Measurements from ENCODE around the gene GRK3.

The GRK3 gene

DNA sequence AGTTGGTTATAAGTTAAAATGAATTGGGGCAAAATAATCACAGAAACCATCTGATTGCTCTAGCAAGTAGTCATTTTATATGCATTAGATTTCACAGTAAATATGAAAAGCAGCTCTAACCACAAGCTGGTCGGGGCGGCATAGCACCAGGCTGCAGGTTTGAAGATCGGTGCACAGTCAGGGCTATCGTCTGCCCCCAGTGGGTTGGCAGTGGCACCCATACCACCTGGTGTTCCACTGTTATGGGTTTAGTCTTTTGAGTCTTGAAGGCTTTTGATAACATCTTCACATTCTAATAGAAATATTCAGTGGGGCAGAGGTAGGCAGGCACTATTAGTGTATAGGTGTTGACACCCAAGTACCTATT is 62.1 kb downstream of the GRK3 start:
- peak; percentile 9 for DNase-seq (ENCODE audit: low spot score)

- DNase-seq (ENCODE audit: low spot score): peak; percentile 16
Observed at GRCh38 chr22:25627271-25627852, 62.9 kb downstream of the GRK3 start.

GRCh38 chr22:25628494-25628893 is 64.0 kb downstream of the GRK3 start:
- no peak for DNase-seq (ENCODE audit: low spot score)

- no peak for DNase-seq (ENCODE audit: low spot score)
Observed at GRCh38 chr22:25629613-25630012, 65.1 kb downstream of the GRK3 start.

DNA sequence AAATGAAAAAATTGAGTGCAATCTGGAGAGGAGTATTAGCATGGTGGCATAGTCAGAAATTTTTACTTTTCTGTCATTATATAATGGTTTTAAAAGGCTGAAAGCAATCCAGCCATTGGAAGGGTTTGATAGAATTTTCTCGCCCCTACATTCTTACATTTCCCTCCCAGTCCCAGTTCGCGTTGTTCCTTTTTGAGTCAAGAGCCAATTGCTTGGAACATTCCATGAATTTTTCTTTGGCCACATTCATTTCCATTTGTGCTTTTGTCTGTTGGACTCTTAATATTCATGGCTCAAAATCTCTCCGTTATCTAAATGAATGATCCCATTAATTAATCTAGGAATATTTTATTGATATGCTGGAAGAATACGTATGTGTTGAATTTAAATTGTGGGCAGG is 66.0 kb downstream of the GRK3 start:
- DNase-seq (ENCODE audit: low spot score): no peak

DNA sequence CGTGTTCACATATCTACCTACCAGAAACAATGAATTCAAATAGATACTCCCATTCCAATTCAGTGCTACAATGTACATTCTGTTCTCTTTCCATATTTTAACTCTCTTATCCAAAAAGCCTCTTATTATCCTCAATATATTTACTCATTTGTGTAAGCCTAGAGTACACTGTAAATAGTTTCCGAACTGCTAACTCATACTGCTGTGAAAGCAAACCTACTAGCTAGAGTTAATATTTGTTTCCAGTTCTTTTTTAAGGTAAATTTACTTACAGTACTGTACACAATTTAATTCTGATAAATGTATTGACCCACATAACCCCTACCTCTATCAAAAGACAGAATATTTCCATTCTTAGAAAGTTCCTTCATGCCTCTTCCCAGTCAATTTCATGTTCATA is 71.8 kb downstream of the GRK3 start:
- no peak for DNase-seq (ENCODE audit: low spot score)

DNA sequence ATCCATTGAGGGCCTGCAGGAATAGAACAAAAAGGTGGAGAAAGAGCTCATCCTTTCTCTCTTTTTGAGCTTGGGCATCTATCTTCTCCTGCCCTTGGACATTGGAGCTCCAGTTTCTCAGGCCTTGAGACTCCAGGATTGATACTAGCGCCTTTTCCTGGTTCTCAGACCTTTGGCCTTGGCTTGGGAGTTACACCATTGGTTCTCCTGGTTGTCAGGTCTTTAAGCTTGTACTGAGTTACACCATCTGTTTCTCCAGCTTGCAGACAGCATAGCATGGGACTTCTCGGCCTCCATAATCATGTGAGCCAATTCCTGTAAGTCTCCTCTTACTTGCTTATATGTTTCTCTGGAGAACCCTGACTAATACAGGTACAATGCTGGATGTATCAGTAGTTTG is 72.6 kb downstream of the GRK3 start:
- no peak for DNase-seq (ENCODE audit: low spot score)

- no peak for DNase-seq (ENCODE audit: low spot score)
Observed at GRCh38 chr22:25637672-25638071, 73.2 kb downstream of the GRK3 start.

DNA sequence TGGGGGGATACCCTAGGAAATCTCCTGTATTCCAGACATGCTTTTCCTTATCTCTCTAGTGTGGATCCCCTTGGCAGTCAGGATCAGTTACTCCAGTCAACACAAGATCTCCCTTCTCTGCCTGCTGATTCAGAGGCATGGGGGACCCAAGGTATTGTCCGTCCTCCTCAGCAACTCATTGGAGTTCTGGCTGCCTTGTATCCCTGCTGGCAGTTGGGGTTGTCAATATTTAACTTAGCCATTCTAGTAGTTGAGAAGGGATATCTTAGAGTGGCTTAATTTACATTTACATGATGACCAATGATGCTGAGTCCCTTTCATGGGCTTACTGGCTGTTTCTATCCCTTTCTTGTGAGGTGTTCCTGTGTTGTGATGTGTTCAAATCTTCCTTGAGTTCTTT is 74.2 kb downstream of the GRK3 start:
- DNase-seq (ENCODE audit: low spot score): no peak

DNA sequence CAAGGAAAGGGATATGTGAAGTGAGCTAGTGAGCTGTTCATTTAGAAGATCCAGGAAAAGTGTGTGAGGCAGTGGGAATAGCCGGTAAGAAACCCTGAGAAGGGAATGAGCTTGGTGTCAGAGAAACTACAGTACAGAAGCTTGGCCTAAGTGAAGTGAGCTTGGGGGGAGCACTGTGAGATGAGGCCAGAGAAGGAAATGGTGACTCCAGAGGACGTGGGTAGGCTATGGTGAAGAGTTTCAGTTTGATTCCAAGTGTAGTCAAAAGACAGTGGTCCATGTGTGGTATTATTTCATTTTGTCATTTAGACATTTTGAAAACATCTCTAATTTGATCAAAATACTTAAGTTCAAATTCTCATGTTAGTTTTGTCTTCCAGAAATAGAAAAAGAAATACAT is 77.2 kb downstream of the GRK3 start:
- DNase-seq (ENCODE audit: low spot score): no peak

DNA sequence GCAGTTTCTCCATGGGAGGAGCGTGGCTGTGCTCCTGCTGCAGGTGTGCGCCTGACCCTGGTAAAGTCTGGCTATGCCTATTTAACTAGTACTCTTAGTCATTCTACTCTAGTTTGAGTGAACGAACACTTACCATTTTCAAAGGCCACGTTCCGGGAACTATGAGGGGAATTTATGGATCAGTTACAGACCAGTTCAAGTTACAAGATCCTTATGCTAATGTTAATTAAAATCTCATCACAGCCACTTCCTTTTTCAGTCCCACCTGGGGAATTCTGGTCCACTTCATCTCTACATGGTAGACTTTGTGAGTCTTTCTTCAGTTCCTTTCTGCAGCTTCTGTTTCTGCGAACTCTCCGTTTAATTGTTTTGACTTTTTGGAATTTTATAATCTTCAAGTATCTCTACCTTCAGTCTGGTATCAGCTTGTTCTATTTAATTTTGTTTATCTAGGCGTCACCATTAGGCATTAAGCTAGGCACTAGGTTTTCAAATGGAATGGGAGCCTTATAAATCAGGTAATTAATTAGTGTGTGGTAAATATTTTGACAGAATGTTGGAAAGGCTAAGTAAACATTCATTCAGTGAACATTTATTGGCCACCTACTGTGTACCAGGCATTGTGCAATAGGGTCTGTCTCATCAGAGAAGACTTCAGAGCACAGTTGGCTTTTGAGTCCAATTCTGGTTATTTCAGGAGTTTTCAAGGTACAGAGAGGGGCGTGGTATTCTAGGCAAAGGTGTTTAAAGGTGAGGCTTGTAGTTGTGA is 78.9 kb downstream of the GRK3 start:
- DNase-seq (ENCODE audit: low spot score): no peak

DNA sequence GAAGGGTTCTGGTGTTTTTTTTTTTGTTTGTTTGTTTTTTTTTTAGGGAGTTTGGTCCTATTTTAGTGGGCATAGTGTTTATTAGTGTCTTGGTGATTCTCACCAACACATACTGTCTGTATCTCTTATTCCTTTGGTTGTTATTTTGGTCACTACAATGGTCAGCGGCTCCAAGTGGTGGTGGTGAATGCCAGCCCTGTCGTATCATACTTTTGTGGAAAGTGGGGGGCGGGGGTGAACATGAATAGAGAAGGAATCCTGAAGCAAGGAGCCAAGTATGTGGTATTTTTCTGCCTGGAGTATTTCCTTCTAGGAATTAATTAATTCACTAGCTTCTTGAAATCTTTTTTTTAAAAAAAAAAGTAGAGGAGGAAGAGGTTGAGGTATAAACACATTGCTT is 79.6 kb downstream of the GRK3 start:
- DNase-seq (ENCODE audit: low spot score): no peak

DNA sequence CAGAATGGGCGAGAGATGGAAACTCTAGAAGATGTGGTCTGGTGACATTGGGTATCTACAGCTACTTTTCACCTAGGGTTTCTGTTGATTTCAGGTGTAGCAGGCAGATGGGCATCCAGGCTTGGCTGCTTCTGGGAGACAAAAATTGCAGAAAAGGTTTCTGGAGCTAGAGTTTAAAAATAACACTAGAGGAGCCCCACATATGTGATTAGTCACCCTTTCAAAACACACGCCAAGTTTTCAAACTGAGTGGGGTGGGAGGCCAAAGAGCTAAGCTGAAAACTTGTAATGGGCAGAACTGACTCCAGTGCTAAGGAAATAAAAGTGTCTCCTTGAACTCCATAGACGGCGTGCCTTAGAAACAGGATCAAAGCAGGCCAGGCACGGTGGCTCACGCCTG is 80.8 kb downstream of the GRK3 start:
- DNase-seq (ENCODE audit: low spot score): no peak

GRCh38 chr22:25645964-25646363 is 81.5 kb downstream of the GRK3 start:
- no peak for DNase-seq (ENCODE audit: low spot score)

GRCh38 chr22:25650833-25651232 is 86.4 kb downstream of the GRK3 start:
- DNase-seq (ENCODE audit: low spot score): peak; percentile 64

DNA sequence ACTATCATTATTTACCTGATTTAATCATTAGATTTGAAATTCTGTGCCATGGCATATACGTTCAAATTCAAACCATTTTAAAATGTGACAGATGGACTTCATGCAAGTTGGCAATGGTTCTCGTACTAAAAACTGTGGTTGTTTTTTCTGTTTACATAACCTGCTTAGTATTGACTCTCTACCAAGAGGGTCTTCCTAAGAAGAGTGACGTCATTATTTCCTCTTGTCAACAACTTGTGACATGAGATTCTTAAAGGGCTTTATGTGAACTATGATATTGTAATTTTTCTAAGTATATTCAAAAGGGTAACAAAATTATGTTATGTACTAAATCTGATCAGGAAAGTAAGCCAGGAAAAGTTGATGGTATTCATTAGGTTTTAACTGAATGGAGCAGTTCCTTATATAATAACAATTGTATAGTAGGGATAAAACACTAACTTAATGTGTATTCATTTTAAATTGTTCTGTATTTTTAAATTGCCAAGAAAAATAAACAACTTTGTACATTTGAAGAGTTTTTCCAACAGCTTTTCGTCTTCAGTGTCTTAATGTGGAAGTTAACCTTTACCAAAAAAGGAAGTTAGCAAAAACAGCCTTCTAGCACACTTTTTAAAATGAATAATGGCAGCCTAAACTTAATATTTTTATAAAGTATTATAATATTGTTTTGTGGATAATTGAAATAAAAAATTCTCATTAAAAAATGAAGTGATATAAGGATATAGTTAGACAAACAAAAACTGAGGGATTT is 87.0 kb downstream of the GRK3 start:
- peak; percentile 38 for DNase-seq (ENCODE audit: low spot score)

GRCh38 chr22:25654676-25655075 is 90.2 kb downstream of the GRK3 start:
- DNase-seq (ENCODE audit: low spot score): no peak

GRCh38 chr22:25655371-25655935 is 91.0 kb downstream of the GRK3 start:
- DNase-seq (ENCODE audit: low spot score): no peak

- DNase-seq (ENCODE audit: low spot score): peak; percentile 52
Observed at GRCh38 chr22:25656724-25657123, 92.2 kb downstream of the GRK3 start.

- no peak for DNase-seq (ENCODE audit: low spot score)
Observed at GRCh38 chr22:25658633-25659032, 94.2 kb downstream of the GRK3 start.

GRCh38 chr22:25659413-25659812 is 94.9 kb downstream of the GRK3 start:
- DNase-seq (ENCODE audit: low spot score): no peak

GRCh38 chr22:25660336-25660735 is 95.9 kb downstream of the GRK3 start:
- DNase-seq (ENCODE audit: low spot score): no peak

GRCh38 chr22:25661073-25661472 is 96.6 kb downstream of the GRK3 start:
- DNase-seq (ENCODE audit: low spot score): no peak

Measured in NAMALWA (cell line).